ENCODE measurements around the gene RGS13.

DNA sequence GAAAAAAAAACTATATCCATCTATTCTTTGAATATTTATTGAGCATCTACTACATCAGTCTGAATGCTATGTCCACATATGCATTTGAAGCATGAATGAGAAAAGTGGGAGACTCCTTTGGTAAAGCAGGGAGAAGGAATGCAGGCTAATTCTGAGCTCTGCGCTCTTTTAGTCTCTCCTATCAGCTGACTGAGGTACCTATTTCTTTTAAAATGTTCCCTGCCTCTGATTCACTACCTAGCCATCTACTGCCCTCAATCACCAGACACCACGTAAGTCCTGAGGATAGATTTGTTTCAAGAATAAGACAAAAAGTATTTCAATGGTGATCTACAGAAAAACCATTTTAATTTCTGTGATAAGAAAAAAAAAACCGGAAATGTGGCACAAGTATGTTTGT, 3.8 kb upstream of the RGS13 start:
- TF ChIP-seq CTCF (IDR thresholded peaks at IDR 0.05): no peak
- no peak for TF ChIP-seq POLR2A (IDR thresholded peaks at IDR 0.05)
- TF ChIP-seq POLR2AphosphoS5 (IDR thresholded peaks at IDR 0.05; ENCODE audit: insufficient read depth in 1 of 2, low read depth in 1 of 2): no peak
